GM12891 (cell line): ENCODE results near the gene BDH1.

ENCODE experiments used
- PAX5 ChIP-seq: IDR thresholded peaks from 2 replicates; pipeline ENCODE4 v1.6.1; 2011; ENCODE audit warnings: low read length, moderate library complexity, mild to moderate bottlenecking; ENCODE audit not compliant: insufficient read depth, severe bottlenecking
- POLR2A ChIP-seq: IDR thresholded peaks from 2 replicates; pipeline ENCODE4 v1.6.1; 2011; ENCODE audit warnings: low read depth, low read length, control low read depth
- POLR2AphosphoS5 ChIP-seq: IDR thresholded peaks from 2 replicates; pipeline ENCODE4 v1.6.1; 2011; ENCODE audit warnings: low read depth, low read length, control low read depth
- SPI1 ChIP-seq: IDR thresholded peaks from 2 replicates; pipeline ENCODE4 v1.6.1; 2011; ENCODE audit warnings: low read depth, low read length, control low read depth
- TAF1 ChIP-seq: IDR thresholded peaks from 2 replicates; pipeline ENCODE4 v1.6.1; 2011; ENCODE audit warnings: low read depth, low read length, control low read depth

DNA sequence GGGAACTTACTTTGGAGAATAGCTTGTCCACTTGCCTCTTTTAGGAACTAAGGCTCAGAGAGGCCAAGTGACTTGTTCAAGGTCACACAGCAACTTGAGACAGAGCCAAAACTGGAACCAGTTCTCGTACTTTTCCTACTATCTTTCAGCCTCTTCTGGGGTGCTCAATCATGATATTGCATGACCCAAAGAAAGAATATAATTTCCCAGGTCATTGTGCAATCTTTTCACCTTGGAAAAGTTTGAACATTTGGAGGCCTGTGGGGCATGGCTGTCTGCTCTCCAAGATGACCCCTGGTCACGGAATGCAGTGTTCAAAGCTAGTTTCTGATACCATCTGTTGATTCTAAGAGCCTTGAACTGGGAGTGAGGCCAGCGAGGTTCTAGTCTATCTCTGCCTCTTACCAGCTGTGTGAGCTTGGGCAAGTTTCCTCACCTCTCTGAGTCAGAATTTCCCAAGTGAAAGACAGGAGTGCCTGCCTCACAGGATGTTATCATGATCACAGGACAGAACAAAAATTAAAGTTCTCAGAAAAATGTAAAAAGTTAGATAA, 89.7 kb downstream of the BDH1 start:
- TF ChIP-seq POLR2A = no peak
- TF ChIP-seq POLR2AphosphoS5 = no peak
- no peak for TF ChIP-seq PAX5
- TF ChIP-seq TAF1 = no peak
- no peak for TF ChIP-seq SPI1
